Kidney tubule cell (primary cell): ENCODE measurements around the gene OTOA.
"Not testable (repeated sequence)": the region's sequence is repeated elsewhere in the genome, so short reads cannot be mapped to it uniquely, and the experiment has no call there.

Experiments
- DNase-seq: peaks from one replicate; pipeline ENCODE4 v3.0.0-alpha.2; 2018; ENCODE audit warnings: low spot score

OTOA gene

DNA sequence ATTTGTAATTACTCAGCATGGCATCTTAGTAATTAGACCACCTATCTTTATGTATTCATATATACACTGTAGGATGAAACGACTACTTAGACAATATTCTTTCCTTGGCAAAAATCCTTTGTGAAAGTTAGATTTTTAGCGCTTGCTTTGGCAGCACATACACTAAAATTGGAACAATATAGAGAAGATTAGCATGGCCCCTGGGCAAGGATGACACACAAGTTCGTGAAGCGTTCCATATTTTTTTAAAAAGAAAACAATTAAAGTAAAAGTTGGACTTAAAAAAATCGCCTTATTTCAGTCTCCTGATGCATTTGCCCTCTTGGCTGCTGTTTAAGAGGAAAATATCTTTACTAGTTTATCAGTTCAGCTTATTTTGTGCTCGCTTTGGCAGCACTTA lies 21.9 kb upstream of the OTOA start:
- no peak for DNase-seq

DNA sequence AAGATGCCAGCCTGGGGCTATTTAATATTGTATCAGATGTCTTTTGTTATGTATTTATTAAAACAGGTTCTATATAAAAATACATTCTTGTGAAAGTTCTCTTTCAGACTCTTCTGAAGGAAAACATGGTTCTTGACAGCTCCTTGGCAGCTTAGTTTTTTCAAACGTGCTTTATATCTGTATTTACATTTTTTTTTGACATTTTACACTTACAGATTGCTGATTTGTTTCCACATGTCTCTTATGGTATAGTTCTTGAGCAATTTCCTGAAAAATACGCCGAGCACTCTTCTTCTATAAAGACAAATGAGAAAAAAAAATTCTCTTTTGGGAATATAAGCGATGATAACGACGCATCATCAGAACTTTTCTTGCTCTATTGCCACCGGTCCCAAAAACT lies 20.9 kb upstream of the OTOA start:
- no peak for DNase-seq

DNA sequence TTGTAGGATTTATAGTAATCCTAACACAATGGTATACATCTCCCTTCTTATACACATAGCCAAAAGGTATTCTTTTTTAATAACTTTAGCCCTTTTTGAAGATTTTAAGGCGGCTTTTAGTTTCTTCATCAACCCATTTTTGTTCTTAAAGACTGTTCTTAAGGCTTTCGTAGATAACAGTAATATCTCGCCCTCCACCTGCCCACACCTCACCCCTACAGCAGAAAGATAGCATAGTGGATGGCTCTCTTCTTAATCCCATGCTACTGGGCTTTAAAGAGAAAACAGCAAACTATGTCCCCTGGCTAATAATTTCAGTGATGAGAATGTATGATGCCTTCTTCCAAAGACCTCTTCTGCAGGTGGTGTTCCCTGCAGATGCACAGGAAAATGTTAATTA lies 20.0 kb upstream of the OTOA start:
- DNase-seq: no peak

DNA sequence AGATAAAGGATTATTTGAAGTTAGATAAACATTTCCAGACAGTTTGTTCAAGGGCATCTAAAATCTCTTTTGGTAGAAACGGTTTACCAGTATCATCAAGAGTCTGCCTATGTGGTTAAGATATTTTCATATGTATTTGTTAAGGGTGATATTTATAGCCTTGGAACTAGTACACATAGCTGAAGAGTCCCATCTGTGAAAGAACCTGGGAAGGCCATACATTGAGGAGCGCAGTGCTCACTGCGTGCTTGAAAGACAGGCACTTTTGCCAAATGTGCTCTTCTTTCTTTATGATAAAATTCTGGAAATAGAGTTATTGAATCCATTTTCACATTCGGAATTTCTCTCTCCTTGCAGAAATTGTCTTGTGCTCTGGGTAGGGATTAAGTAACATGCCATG lies 19.1 kb upstream of the OTOA start:
- no peak for DNase-seq

DNA sequence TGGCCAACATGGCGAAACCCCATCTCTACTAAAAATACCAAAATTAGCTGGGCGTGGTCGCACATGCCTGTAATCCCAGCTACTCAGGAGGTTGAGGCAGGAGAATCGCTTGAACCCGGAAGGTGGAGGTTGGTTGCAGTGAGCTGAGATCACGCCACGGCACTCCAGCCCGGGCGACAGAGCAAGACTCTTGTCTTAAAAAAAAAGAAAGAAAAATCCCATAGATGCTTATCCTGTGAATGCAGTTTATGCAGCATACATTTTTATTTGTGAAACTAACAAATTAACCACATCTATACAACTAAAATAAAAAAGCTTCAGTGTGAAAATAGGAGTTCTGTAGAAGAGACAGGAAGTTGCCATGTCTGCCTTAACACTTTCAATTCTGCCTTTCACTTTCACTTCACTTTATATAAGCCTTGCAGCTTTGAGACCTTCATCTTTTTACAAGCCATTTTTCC lies 18.5 kb upstream of the OTOA start:
- peak; percentile 18 for DNase-seq

DNA sequence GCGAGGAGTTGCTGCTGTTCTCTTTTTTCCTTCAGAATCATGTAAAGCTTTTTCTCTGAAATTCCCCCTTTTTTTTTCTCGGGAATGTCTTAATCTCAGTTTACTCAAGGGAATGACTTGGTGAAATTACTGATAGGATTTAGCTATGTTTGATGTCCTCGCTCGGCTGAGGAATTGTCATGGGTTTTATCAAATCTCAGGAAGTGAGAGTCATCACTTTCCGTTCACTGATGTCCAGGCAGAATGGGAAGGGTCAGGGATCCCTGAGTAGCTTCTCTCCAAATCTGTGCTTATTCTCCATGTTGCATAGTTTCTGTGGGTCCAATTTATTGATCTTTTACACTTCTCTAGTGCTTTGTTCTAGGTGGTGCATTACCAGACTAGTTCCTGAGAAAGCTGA lies 17.7 kb upstream of the OTOA start:
- no peak for DNase-seq

DNA sequence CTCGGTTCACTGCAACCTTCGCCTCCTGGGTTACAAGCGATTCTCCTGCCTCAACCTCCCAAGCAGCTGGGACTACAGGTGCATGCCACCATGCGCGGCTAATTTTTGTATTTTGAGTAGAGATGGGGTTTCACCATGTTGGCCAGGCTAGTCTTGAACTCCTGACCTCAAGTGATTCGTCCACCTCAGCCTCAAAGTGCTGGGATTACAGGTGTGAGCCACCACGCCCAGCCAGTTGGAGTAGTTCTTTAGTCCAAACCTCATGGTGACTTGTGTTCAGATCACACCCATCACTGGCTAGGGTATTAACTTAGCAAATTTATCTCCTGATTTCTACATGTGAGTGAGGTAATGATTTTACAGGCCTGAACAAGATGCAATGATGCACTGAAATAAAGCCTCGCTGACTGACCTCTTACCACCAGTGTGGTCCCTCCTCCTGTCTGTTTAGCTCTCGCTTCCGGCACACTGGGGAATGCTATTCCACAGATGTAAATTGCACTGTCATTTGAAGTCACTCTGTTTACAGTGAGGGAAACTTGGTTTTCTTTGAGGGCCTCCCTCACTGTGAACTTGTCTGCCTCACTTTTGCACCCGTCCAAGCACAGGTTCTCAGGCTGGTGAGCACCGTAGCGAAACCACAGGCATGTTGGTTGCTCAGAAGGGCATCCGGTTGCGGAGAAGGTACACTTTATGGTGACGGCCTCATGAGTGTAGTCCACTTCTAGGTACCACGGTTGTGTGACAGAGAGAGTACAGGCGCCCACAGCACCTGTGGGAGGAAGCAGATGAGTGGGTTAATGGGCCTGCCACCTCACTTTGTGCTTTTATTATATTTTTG lies 16.8 kb upstream of the OTOA start:
- DNase-seq: no peak

DNA sequence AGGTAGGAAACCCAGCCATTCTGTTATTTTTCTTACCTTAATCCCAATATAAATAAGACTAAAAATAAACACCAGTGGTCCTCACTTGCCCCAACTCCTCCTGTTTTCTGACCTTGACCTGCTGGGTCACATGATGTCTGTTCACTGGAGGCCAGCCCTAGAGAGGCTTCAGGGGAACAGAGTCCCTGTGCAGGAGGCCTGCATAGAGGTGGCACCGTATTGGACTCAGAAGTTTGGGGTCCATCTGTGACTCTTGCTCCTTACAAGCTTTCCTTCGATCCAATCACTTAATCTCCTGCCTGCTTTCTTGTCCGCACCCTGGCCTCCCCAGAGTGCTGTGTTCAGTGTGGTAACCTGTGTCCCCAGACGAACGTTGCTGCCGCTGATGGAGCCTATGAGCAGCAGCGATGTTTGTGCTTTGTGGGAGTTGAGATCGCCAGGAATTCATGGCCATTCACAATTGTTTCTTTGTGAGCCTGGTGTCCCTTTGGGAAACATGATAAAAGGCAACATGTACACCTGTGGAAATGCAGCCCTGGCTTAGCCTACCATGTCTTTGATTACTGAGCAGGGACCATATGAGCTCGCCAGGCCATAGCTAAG lies 16.1 kb upstream of the OTOA start:
- DNase-seq: no peak

DNA sequence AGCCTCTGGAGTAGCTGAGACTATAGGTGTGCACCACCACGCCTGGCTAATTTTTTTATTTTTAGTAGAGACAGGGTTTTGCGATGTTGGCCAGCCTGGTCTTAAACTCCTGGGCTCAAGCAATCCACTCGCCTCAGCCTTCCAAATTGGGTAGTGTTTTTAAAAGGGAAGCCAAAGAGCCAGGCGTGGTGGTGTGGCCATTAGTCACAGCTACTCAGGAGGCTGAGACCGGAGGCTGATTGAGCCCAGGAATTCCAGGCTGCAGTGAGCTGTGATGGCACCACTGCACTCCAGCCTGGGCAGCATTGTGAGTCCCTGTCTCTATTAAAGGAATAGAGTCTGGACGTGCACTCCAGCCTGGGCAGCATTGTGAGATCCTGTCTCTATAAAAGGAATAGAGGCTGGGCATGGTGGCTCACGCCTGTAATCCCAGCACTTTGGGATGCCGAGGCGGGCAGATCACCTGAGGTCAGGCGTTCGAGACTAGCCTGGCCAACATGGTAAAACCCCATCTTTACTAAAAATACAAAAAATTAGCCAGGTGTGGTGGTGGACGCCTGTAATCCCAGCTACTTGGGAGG lies 13.9 kb upstream of the OTOA start:
- DNase-seq: not testable (repeated sequence)

DNA sequence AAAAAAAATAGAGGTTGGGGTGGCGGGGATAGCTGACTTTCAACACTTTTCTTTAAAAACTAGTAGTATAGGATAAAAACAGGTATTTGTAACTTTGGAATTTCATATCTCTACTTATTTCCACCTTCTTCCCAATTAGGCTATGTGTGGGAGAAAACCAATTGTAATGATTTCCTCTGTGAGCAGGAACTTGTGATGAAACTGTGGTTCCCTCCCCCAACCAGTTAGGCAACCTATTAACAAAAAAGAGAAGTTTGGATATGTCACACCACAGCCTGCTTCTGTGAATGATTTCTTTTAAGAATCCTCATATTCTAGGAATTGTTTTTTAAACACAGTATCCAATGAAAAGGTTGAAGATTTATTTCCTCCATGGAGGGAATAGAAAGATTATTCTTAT lies 13.2 kb upstream of the OTOA start:
- DNase-seq: no peak

DNA sequence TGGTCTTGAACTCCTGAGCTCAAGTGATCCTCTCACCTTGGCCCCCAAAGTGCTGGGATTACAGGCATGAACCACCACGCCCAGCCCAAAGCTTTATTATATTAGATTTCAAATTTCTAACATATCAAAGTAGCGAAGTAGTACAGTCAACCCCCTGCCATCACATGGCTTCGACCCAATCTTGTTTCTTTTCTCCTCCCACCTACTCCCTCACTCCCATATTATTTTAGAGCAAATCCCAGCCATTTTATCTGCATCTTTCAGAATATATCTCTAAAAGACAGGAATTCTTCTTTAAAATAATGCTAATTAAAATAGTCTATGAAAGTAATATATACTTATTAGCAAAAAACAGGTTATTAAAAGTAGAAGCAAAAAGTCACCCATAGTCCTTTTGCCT lies 12.3 kb upstream of the OTOA start:
- no peak for DNase-seq

DNA sequence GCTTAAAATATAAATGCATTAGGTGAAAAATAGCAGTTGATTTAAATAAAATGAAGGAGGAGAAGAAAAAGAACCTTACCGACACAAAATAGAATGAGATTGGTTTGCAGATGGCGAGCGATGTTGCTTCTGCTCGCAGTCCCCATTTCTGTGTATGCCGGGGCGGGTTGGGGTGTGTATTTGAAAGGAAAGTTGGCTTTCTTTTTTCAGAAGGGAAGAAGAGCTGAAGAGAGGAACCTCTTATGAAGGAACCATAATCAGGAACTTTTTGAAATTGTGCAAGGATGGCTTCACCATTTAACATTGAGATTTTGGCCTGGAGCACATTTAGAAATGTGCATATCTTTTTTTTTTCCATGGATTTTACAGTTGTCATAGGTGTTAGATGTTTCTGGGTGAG lies 11.3 kb upstream of the OTOA start, which contains the start of gene IGSF6:
TSS of gene IGSF6 (minus strand) at position 156 of the 400 bp plus-strand sequence. CDS start at position 146, 10 bp downstream.
- DNase-seq: no peak

DNA sequence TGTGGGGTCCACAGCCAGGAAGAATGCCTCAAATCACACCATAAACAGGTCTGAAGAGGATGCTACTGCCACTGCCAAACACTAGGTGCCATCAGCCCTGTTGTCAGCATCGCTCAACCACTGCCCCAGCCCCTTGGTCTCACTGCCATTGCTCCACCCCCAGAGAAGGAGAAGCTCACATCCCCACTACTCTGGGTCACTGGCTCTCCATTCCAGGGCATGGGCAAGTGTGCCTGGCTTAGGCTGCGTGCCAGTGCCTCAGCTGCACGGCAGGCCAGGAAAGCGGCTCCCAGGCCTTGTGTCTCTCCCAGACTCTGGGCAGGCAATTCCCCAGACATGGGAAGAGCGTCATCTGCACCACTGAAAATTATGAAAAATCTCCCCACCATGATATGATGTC lies 10.2 kb upstream of the OTOA start:
- no peak for DNase-seq

DNA sequence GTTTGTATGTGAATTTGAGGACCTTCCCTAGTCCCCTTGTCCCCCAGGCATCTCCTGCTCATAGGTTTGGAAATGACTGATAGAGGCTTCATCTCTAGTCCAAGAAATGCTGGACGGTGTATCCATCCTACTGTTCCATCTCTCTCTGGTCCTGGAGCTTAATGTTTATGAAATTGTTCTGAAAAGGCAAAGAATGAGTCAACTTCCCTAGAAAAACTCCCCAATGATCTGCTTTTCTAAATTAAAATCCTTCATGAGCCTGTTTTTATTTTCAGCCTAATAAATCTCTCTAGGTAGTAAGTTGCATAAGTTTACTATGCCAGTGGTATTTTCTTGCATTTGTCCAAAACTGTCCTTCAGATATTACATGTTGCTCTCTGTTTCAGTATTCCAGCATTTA lies 9.3 kb upstream of the OTOA start:
- no peak for DNase-seq

DNA sequence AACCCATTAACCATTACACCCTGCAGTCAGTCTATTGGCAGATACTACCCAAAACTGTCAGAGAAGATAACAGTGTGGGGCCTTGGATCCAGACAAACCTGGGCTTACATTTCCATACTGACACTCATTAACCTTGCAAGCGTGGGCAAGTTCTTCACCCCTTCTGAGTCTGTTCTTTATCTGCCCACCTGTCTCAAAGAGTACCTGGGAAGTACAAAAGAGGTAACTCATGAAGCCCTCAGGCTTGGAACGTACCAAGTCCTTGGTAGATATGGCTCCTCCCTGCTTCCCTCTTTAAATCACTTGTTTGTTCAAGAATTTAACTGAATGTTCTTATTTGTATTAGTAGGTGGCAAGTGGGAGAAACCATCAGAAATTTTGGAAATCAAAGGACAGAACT lies 8.9 kb upstream of the OTOA start:
- no peak for DNase-seq

DNA sequence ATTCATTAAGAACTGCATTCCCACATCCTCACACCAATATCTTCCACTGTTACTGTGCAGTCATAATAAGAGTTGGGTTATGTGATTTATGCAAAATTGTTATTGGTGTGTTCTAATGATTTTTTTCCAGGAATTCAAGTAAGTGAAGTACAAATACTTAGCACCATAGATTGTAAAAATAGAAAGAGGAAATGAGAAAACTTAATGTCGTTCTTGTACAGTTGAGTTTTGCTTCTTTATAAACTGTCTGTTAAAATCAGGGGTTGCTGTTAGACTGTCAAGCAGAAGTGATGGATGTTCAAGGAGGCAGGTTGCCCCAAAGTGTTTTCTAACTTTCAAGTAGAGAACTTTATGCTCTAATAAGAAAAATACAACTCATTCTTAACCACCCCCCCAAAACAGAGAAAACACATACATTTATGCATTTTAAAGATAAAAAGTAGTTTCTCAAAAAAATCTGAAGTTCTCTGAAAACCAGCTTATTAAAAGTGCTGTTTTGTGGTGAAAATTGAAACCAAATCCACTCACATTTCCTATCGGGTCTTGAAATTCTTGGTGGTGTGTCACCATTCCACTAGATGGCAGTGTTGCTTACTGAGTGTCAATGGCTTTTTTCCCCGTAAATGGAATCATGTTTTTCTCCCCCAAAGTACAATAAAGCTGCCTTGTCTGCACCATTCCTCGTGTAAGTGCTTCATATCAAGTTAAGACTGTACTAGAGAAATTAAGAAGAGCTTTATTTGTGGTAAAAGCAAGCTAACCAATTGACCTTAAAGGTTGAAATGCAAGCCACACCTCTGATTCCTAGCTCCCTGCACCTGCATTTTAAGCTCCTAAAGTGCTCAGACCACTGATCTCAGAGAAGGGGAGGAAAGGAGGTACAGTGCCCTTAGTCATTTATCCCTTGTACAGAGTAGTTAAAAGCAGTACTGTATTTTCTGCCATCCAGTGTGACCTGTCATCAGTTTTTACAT lies 6.7 kb upstream of the OTOA start:
- peak; percentile 46 for DNase-seq

DNA sequence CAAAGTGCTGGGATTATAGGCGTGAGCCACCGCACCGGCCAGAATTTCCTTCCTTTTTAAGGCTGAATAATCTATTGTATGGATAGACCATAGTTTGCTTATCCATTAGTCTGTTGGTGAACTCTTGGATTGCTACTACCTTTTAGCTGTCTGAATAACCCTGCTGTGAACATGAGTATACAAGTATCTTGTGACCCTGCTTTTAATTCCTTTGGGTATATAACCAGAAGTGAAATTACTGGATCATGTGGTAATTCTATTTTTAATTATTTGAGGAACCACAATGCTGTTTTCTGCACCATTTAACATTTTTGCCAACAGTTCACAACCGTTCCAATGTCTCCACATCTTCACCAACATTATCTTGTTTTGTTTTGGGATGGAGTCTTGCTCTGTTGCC lies 4.6 kb upstream of the OTOA start:
- DNase-seq: no peak

DNA sequence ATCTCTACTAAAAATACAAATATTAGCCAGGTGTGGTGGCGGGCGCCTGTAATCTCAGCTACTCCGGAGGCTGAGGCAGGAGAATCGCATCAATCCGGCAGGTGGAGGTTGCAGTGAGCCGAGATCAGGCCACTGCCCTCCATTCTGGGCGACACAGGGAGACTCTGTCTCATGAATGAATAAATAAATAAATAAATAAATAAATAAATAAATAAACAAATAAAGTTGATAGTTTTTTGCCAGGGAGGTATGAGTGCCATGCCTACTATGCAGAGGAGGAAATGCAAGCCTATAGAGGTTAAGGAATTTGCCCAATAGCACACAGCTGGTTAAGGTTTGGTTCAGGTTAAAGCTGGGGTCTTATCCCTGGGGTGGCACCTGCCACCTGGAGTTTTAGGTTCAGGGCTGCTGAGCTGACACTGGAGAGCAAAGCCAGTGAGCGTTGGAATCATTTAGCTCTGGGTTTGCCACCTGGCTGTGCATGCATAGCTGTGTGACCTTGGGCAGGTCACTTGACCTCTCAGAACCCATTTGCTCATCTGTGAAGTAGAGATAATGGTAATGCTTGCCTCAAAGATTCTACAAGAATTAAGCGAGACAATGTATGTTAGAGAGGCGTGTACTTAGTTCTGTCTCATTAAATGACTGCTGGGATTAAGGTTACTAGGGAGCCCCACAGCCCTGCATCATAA lies 1.2 kb downstream of the OTOA start:
- no peak for DNase-seq

DNA sequence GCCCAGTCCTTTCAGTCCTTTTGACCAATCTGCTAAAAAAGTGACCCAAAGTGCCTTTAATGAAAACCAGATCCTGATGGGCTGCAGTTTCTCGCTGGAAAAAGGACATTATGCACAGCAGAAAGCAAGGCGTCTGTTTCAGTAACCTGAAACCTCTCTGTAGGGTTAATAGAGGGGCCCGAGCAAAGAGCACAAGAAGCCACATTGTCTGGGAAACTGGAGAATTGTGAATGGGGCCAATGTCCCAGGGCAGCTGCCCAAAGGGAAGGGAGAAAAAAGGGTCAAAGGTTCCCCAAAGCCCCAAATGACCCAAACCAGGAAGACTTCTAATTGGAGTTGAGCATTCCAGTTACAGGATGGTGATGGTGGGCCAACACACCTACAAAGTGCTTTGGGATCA lies 3.0 kb downstream of the OTOA start:
- DNase-seq: no peak

DNA sequence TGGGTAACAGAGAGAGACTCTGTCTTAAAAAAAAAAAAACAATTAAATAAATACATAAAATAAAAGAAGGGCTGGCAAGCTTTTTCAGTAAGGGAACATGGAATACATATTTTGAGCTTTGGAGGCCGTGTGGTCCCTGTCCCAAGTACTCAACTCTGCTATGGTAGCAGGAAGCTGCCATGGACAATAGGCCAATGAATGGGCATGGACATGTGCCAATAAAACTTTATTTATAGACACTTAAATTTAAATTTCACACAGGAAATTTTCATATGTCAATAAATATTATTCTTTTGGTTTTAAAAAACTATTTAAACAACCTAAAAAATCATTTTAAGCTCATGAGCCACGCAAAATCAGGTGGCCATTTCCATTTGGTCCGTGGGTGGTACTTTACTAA lies 3.8 kb downstream of the OTOA start:
- no peak for DNase-seq

DNA sequence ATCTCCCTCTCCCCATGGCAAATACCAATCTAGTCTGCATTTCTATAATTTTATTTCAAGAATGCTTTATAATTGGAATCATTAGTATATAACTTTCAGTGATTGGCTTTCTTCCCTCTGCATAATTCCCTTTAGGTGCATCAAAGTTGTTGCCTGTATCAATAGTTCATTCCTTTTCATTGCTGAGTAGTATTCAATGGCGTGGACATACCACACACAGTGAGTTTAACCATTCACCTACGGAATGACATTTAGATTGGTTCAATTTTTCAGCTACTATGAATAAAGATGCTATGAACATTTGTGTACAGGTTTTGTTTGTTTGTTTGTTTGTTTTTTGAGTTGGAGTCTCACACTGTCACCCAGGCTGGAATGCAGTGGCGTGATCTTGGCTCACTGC lies 9.7 kb downstream of the OTOA start:
- DNase-seq: no peak

DNA sequence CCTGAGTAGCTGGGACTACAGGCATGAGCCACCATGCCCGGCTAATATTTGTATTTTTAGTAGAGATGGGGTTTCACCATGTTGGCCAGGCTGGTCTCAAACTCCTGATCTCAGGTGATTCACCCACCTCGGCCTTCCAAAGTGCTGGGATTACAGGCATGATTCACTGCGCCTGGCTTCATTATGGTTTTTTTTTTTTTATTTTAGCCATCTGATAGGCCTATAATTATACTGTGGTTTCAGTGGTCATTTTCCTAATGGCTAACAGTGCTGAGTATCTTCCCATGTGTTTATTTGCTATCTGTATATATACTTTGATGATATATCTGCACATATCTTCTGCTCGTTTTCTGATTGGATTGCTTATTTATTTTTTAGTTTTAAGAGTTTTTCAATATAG lies 10.7 kb downstream of the OTOA start:
- DNase-seq: peak; percentile 15
